ENCODE measurements around the gene METAP1D. TPM values are rescaled to one million over a fixed set of nuclear protein-coding genes. Genes with fewer than 3 reads are reported as not detected.

The METAP1D gene
- total and polyA plus RNA-seq, 7 donors: 6.3 to 12.4 (median 10.0) TPM

DNA sequence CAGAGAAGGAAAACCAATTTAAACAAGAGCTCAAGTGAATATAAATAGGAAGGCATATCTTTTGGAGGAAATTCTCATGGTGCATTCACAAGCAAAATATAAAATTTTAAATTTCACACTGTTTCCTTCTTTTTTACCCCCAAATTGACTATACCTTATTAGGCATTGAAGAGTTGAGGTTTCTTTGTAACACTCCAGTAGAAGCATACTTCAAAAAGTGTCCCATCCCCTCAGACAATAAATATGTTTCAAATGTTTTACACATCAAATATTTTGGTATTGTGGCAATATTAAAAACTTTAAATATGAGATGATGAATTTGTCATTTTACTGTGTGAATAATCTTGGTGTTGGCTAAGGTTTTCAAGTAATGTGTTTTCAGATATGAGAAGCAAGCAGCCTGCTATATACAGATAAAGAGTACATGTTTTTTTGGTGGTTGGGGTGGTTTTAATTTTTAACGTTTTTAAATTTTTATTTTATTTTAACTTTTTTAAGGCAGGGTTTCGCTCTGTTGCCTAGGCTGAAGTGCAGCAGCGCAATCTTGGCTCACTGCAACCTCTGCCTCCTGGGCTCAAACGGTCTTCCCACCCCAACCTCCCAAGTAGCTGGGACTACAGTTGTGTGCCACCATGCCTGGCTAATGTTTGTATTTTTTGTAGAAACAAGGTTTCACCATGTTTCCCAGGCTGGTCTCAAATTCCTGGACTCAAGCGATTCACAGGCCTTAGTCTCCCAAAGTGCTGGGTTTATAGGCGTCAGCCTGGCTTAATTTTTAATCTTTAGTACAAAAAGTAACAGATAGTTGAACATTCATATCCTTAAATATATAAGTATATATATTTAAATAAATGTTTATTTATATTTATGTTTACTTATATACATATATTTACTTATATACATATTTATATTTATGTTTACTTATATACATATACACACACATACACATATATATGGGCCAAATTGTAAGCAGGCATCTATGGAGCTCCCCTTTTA, 49.1 kb downstream of the METAP1D start:
- Histone ChIP-seq H3K9me3 (no peaks in the 10 kb centered on the region), H3K27me3 (ENCODE audit: insufficient read depth in 3 of 3, low read length in 2 of 3) (no peaks in the 10 kb centered on the region), H3K4me1 (no peaks in the 10 kb centered on the region), H3K36me3 (ENCODE audit: insufficient read depth in 1 of 2, low read depth in 1 of 2) (no peaks in the 10 kb centered on the region), H3K4me3 (no peak overlapping the region), H3K27ac (no peak overlapping the region)
- TF ChIP-seq, protein P1, sequence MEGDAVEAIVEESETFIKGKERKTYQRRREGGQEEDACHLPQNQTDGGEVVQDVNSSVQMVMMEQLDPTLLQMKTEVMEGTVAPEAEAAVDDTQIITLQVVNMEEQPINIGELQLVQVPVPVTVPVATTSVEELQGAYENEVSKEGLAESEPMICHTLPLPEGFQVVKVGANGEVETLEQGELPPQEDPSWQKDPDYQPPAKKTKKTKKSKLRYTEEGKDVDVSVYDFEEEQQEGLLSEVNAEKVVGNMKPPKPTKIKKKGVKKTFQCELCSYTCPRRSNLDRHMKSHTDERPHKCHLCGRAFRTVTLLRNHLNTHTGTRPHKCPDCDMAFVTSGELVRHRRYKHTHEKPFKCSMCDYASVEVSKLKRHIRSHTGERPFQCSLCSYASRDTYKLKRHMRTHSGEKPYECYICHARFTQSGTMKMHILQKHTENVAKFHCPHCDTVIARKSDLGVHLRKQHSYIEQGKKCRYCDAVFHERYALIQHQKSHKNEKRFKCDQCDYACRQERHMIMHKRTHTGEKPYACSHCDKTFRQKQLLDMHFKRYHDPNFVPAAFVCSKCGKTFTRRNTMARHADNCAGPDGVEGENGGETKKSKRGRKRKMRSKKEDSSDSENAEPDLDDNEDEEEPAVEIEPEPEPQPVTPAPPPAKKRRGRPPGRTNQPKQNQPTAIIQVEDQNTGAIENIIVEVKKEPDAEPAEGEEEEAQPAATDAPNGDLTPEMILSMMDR (IDR thresholded peaks at IDR 0.05): no peak
- intact Hi-C loops (cut with DNase I): no loop called here
- 93 to 95% (median 93%) methylated on average over 6 of the region's 6 CpGs for WGBS, 3 donors
- ATAC-seq: no peak
- no peak for DNase-seq

DNA sequence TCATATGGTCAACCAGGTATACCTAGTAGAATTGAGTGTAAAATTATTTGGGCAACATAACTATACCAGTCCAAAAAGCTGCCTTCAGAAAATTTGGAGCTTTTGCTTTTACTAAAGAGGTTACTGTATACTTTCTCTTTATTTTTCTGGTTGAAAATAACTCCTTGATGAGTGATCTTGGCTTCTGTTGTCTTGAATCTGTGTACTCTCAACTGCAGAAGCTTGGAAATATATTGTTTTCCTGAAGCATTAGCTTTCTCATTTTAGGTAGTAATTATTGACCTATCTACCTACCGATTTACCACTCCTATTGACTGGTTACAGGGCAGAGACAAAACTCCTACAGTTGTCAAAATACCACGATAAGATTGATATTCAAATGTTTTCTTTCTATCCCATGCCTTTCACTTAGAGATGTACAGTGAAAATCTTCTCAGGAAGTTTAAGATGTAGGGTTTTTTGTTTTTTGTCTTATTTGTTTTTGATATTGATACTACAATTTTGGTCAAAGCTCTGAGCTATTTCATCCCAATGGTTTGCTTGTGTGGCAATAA, 49.9 kb downstream of the METAP1D start:
- intact Hi-C loops (cut with DNase I): no loop called here
- H3K36me3 ChIP-seq (ENCODE audit: insufficient read depth in 1 of 2, low read depth in 1 of 2): no peaks in the 10 kb centered on the region
- H3K27ac ChIP-seq: no peak overlapping the region
- WGBS, 3 donors: 94 to 100% (median 98%) methylated on average over 2 of the region's 2 CpGs
- H3K4me1 ChIP-seq: no peaks in the 10 kb centered on the region
- no peak overlapping the region for H3K4me3 ChIP-seq
- TF ChIP-seq, protein P1 (IDR thresholded peaks at IDR 0.05): no peak
- H3K27me3 ChIP-seq (ENCODE audit: insufficient read depth in 3 of 3, low read length in 2 of 3): no peaks in the 10 kb centered on the region
- ATAC-seq: no peak
- DNase-seq: no peak
- no peaks in the 10 kb centered on the region for H3K9me3 ChIP-seq

DNA sequence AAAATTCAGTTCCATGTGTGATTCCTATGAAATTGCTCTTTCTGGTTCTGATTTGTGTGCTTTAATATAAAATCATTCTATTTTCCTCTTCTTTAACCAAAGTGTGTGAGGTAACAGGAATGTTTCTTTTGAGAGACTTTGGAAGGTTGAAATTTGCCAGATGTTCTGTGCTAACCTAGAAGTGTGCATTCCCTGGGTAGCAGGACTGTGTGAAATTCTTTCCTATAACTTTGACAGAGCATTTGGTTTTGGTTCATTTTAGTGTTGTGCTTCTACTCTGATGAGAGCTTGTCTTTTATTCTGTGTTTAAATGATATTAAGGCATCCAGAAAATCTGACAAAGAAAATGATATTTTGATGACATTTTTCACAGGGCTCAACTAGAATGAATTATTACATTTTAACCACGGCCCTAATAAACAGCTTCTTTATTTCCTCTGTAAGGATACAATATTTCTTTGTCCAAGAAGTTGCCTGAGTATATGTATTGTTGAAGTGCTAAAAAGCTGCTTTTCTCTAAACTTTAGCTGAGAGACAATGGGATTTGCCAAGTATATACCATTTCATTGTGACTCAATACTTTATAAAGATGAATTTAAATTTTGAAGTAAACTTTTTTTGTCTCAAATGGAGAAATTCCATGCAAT, 50.8 kb downstream of the METAP1D start:
- ATAC-seq (no peak), DNase-seq (no peak)
- no peaks in the 10 kb centered on the region for H3K27me3 ChIP-seq (ENCODE audit: insufficient read depth in 3 of 3, low read length in 2 of 3)
- no peak overlapping the region for H3K4me3 ChIP-seq
- no peaks in the 10 kb centered on the region for H3K4me1 ChIP-seq
- TF ChIP-seq, protein P1 (IDR thresholded peaks at IDR 0.05): no peak
- 73 to 90% (median 84%) methylated on average over 1 of the region's 1 CpG for WGBS, 3 donors
- H3K9me3 ChIP-seq: no peaks in the 10 kb centered on the region
- no peak overlapping the region for H3K27ac ChIP-seq
- H3K36me3 ChIP-seq (ENCODE audit: insufficient read depth in 1 of 2, low read depth in 1 of 2): no peaks in the 10 kb centered on the region
- intact Hi-C loops (cut with DNase I): no loop called here

DNA sequence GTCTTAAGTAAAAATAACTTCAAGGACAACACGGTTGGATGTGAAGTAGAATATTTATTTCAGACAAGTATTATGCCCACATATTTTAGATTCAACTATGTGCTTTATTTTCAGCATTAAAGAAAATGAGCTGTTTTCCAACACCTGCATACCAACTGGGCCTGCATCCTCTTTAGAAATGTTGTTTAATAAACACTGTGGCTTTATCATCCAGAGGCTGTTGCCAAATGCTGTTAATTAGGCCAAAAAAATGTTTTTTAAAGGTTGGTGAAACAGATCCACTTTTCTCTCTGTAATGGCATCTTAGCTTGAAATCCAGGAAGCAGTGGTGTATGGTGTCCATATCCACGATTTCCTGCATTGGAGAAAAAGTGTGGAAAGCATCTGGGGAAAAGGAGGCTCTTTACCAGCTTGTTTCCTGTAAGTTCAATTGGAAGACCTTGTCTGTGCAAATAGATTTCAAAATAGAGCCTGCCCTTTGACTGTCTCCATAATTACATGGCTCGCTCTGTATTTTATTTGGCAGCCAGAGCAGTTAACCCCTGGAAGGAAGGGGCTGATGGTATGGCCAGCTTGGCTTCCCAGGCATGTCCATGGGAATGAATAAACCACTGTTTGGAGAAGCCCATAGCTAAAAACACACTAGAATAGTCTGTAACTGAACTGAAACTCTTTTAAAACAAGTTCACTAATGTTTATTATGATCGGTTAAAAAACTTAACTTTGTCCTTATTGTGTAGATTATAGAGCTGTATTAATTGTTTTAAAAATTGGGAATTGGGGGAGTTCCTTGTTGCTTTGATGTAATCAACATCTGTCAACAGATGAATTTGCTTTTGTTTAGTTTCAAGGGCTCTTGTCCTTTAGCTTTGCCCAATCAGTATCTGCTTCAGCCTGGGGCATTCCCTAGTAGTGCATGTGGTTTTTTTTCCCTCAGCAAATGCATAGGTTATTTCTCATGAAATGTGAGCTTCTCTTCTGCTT, 52.5 kb downstream of the METAP1D start:
- WGBS, 3 donors: 40 to 57% (median 49%) methylated on average over 4 of the region's 4 CpGs
- Histone ChIP-seq H3K27me3 (ENCODE audit: insufficient read depth in 3 of 3, low read length in 2 of 3) (no peaks in the 10 kb centered on the region), H3K36me3 (ENCODE audit: insufficient read depth in 1 of 2, low read depth in 1 of 2) (no peaks in the 10 kb centered on the region), H3K27ac (no peak overlapping the region), H3K4me3 (no peak overlapping the region), H3K9me3 (no peaks in the 10 kb centered on the region), H3K4me1 (no peaks in the 10 kb centered on the region)
- ATAC-seq: no peak
- DNase-seq: no peak
- TF ChIP-seq, protein P1 (IDR thresholded peaks at IDR 0.05): no peak
- intact Hi-C loops (cut with DNase I): no loop called here
